MCF 10A (cell line): ENCODE measurements around the gene PAX1. TPM values are rescaled to one million over a fixed set of nuclear protein-coding genes. Genes with fewer than 3 reads are reported as not detected.

Experiments used
- BruUV-seq: library from RNA; stranded (reverse); fragments of 400-500 nt; replicated peaks from 2 replicates; lab custom pipeline; 2021; lab: Mats Ljungman, UMichigan
- CTCF ChIA-PET: fragments of 300-600 bp; sonication (Branson Sonifier 250); formaldehyde crosslinking; extraction: SDS; loops from one replicate; lab custom pipeline; 2021; ENCODE audit warnings: antibody characterized with exemption, inconsistent platforms; lab: Yijun Ruan, JAX
- POLR2A ChIA-PET: fragments of 300-600, 350-650 bp; sonication (Branson Sonifier 250); formaldehyde crosslinking; extraction: SDS; loops from one replicate; lab custom pipeline; 2020; ENCODE audit warnings: antibody characterized with exemption, inconsistent platforms; lab: Yijun Ruan, JAX
- DNase-seq: peaks from one replicate; pipeline ENCODE4 v3.0.0-alpha.2; 2018; ENCODE audit not compliant: unreplicated experiment
- H3K27ac Mint-ChIP-seq: one replicate; pipeline ENCODE4 v1.8.0; 2022; ENCODE audit warnings: mild to moderate bottlenecking, low read depth, mixed read lengths; ENCODE audit not compliant: unreplicated experiment
- H3K27me3 Mint-ChIP-seq: one replicate; pipeline ENCODE4 v1.8.0; 2022; ENCODE audit warnings: mixed read lengths; ENCODE audit not compliant: insufficient read depth, unreplicated experiment
- H3K36me3 Mint-ChIP-seq: one replicate; pipeline ENCODE4 v1.8.0; 2022; ENCODE audit warnings: mild to moderate bottlenecking, moderate library complexity, mixed read lengths; ENCODE audit not compliant: insufficient read depth, unreplicated experiment
- H3K4me1 Mint-ChIP-seq: one replicate; pipeline ENCODE4 v1.8.0; 2022; ENCODE audit warnings: mixed read lengths; ENCODE audit not compliant: insufficient read depth, unreplicated experiment
- H3K4me3 Mint-ChIP-seq: one replicate; pipeline ENCODE4 v1.8.0; 2022; ENCODE audit warnings: mild to moderate bottlenecking, moderate library complexity, mixed read lengths; ENCODE audit not compliant: unreplicated experiment
- H3K9me3 Mint-ChIP-seq: one replicate; pipeline ENCODE4 v1.8.0; 2022; ENCODE audit warnings: mixed read lengths; ENCODE audit not compliant: unreplicated experiment
- CTCF ChIP-seq: fragments of 200-600 bp; IDR thresholded peaks from one replicate; pipeline ENCODE4 v1.8.0; 2022; ENCODE audit warnings: antibody characterized with exemption, mild to moderate bottlenecking; ENCODE audit not compliant: unreplicated experiment
- intact Hi-C: fragments of 100-400 bp; cut with micrococcal nuclease; formaldehyde crosslinking; loops from 2 replicates; pipeline ENCODE4 v1.14.1; 2022
- total RNA-seq: library from RNA; stranded (reverse); gene quantifications from 2 replicates; pipeline ENCODE4 v1.2.3, GENCODE V29; 2022

Gene PAX1
- total RNA-seq, 1 experiment from 2014 or later, result not detected

GRCh38 chr20:21677261-21677660, 28.2 kb upstream of the PAX1 start:
- H3K4me3 Mint-ChIP-seq, result no peak overlapping the region
- H3K27ac Mint-ChIP-seq, result no peak overlapping the region
- no TSS peak for BruUV-seq
- peaks cover 5% of the 10 kb centered on the region for H3K4me1 Mint-ChIP-seq
- no peak for TF ChIP-seq CTCF
- POLR2A ChIA-PET, result no interaction called here
- H3K36me3 Mint-ChIP-seq, result no peaks in the 10 kb centered on the region
- H3K27me3 Mint-ChIP-seq, result peaks cover 18% of the 10 kb centered on the region
- DNase-seq, result no peak
- intact Hi-C loops, result no loop called here
- no peaks in the 10 kb centered on the region for H3K9me3 Mint-ChIP-seq
- CTCF ChIA-PET, result interaction anchor here (0.9 kb wide), 1 partner anchor 11 kb away, joined by 6 read pairs; no protein-coding TSS in a partner anchor

GRCh38 chr20:21677781-21678180, 27.7 kb upstream of the PAX1 start:
- H3K4me1 Mint-ChIP-seq, result peaks cover 5% of the 10 kb centered on the region
- DNase-seq, result no peak
- intact Hi-C loops, result no loop called here
- BruUV-seq, result no TSS peak
- H3K9me3 Mint-ChIP-seq, result no peaks in the 10 kb centered on the region
- CTCF ChIA-PET, result interaction anchor here (0.9 kb wide), 1 partner anchor 11 kb away, joined by 6 read pairs; no protein-coding TSS in a partner anchor
- peaks cover 18% of the 10 kb centered on the region for H3K27me3 Mint-ChIP-seq
- H3K36me3 Mint-ChIP-seq, result no peaks in the 10 kb centered on the region
- no peak for TF ChIP-seq CTCF
- no peak overlapping the region for H3K27ac Mint-ChIP-seq
- no peak overlapping the region for H3K4me3 Mint-ChIP-seq
- POLR2A ChIA-PET, result no interaction called here

GRCh38 chr20:21681234-21681921, 24.1 kb upstream of the PAX1 start:
- POLR2A ChIA-PET, result interaction anchor here (0.6 kb wide), 1 partner anchor 36 kb away, joined by 3 read pairs; no protein-coding TSS in a partner anchor
- intact Hi-C loops, result no loop called here
- Mint-ChIP-seq H3K36me3 (no peaks in the 10 kb centered on the region), H3K4me1 (peaks cover 5% of the 10 kb centered on the region), H3K4me3 (no peak overlapping the region), H3K27me3 (peaks cover 18% of the 10 kb centered on the region), H3K27ac (no peak overlapping the region), H3K9me3 (no peaks in the 10 kb centered on the region)
- TF ChIP-seq CTCF, result no peak
- CTCF ChIA-PET, result interaction anchor here (0.5 to 1.6 kb wide), 7 partner anchors 26 to 152 kb away, joined by 3 to 7 read pairs (median 6); no protein-coding TSS in a partner anchor
- DNase-seq, result no peak
- no TSS peak for BruUV-seq

- Mint-ChIP-seq H3K27me3 (peaks cover 18% of the 10 kb centered on the region), H3K36me3 (no peaks in the 10 kb centered on the region), H3K27ac (no peak overlapping the region), H3K4me1 (peaks cover 5% of the 10 kb centered on the region), H3K4me3 (no peak overlapping the region), H3K9me3 (no peaks in the 10 kb centered on the region)
- CTCF ChIA-PET, result interaction anchor here (1.0 to 1.6 kb wide), 3 partner anchors 15 to 66 kb away, joined by 4 to 6 read pairs (median 6); no protein-coding TSS in a partner anchor
- intact Hi-C loops, result no loop called here
- POLR2A ChIA-PET, result interaction anchor here (0.6 kb wide), 1 partner anchor 37 kb away, joined by 3 read pairs; no protein-coding TSS in a partner anchor
- no peak for DNase-seq
- TF ChIP-seq CTCF, result no peak
- no TSS peak for BruUV-seq
Measured at GRCh38 chr20:21681922-21682318, 23.5 kb upstream of the PAX1 start.
